ENCODE measurements around the gene UCK1.

The UCK1 gene

GRCh38 chr9:131478911-131479310 is 52.2 kb downstream of the UCK1 start:
- Histone ChIP-seq H3K27ac (ENCODE audit: low read depth, low read length, poor library complexity, severe bottlenecking) (no peak overlapping the region), H3F3A (ENCODE audit: insufficient read depth, low read length) (no peaks in the 10 kb centered on the region), H3K79me2 (ENCODE audit: insufficient read depth, low read length) (no peaks in the 10 kb centered on the region), H3K4me2 (ENCODE audit: low read length) (no peak overlapping the region), H4K20me1 (ENCODE audit: insufficient read depth, low read length) (no peaks in the 10 kb centered on the region), H3K9me2 (ENCODE audit: low read depth, low read length) (no peaks in the 10 kb centered on the region), H3K4me3 (ENCODE audit: low read depth, low read length, poor library complexity, severe bottlenecking) (no peak overlapping the region), H3K9me3 (ENCODE audit: low read length) (no peaks in the 10 kb centered on the region), H3K27me3 (ENCODE audit: insufficient read depth, low read length) (no peaks in the 10 kb centered on the region), H3K9ac (ENCODE audit: low read length) (no peak overlapping the region), H2AFZ (ENCODE audit: low read length) (no peak overlapping the region), H3K36me3 (ENCODE audit: insufficient read depth, low read length) (peaks cover 94% of the 10 kb centered on the region), H3K4me1 (ENCODE audit: insufficient read depth, low read length, severe bottlenecking) (no peaks in the 10 kb centered on the region)
- no peak for TF ChIP-seq EZH2 (IDR thresholded peaks at IDR 0.05; ENCODE audit: borderline replicate concordance, low read length)
- no peak for TF ChIP-seq CTCF (IDR thresholded peaks at IDR 0.05; ENCODE audit: low read length)

GRCh38 chr9:131478421-131478868 is 52.6 kb downstream of the UCK1 start:
- Histone ChIP-seq H2AFZ (ENCODE audit: low read length) (no peak overlapping the region), H3K27me3 (ENCODE audit: insufficient read depth, low read length) (no peaks in the 10 kb centered on the region), H3K36me3 (ENCODE audit: insufficient read depth, low read length) (peaks cover 94% of the 10 kb centered on the region), H3K9me2 (ENCODE audit: low read depth, low read length) (no peaks in the 10 kb centered on the region), H3K4me1 (ENCODE audit: insufficient read depth, low read length, severe bottlenecking) (no peaks in the 10 kb centered on the region), H3K9me3 (ENCODE audit: low read length) (no peaks in the 10 kb centered on the region), H3K79me2 (ENCODE audit: insufficient read depth, low read length) (no peaks in the 10 kb centered on the region), H3K27ac (ENCODE audit: low read depth, low read length, poor library complexity, severe bottlenecking) (no peak overlapping the region), H4K20me1 (ENCODE audit: insufficient read depth, low read length) (no peaks in the 10 kb centered on the region), H3F3A (ENCODE audit: insufficient read depth, low read length) (no peaks in the 10 kb centered on the region), H3K4me2 (ENCODE audit: low read length) (no peak overlapping the region), H3K9ac (ENCODE audit: low read length) (no peak overlapping the region), H3K4me3 (ENCODE audit: low read depth, low read length, poor library complexity, severe bottlenecking) (no peak overlapping the region)
- TF ChIP-seq EZH2 (IDR thresholded peaks at IDR 0.05; ENCODE audit: borderline replicate concordance, low read length) (no peak), CTCF (IDR thresholded peaks at IDR 0.05; ENCODE audit: low read length) (peak; percentile 69)

GRCh38 chr9:131477816-131478419 is 53.1 kb downstream of the UCK1 start:
- Histone ChIP-seq H3K9me3 (ENCODE audit: low read length) (no peaks in the 10 kb centered on the region), H3K27me3 (ENCODE audit: insufficient read depth, low read length) (no peaks in the 10 kb centered on the region), H3K27ac (ENCODE audit: low read depth, low read length, poor library complexity, severe bottlenecking) (peak overlapping the region; percentile 14), H2AFZ (ENCODE audit: low read length) (no peak overlapping the region), H3F3A (ENCODE audit: insufficient read depth, low read length) (no peaks in the 10 kb centered on the region), H3K4me2 (ENCODE audit: low read length) (no peak overlapping the region), H3K4me1 (ENCODE audit: insufficient read depth, low read length, severe bottlenecking) (no peaks in the 10 kb centered on the region), H3K4me3 (ENCODE audit: low read depth, low read length, poor library complexity, severe bottlenecking) (no peak overlapping the region), H3K9ac (ENCODE audit: low read length) (no peak overlapping the region), H3K36me3 (ENCODE audit: insufficient read depth, low read length) (peaks cover 94% of the 10 kb centered on the region), H3K9me2 (ENCODE audit: low read depth, low read length) (no peaks in the 10 kb centered on the region), H3K79me2 (ENCODE audit: insufficient read depth, low read length) (no peaks in the 10 kb centered on the region), H4K20me1 (ENCODE audit: insufficient read depth, low read length) (no peaks in the 10 kb centered on the region)
- TF ChIP-seq EZH2 (IDR thresholded peaks at IDR 0.05; ENCODE audit: borderline replicate concordance, low read length), result no peak
- TF ChIP-seq CTCF (IDR thresholded peaks at IDR 0.05; ENCODE audit: low read length), result no peak
